ENCODE data around the gene PLXDC1.

Gene PLXDC1

DNA sequence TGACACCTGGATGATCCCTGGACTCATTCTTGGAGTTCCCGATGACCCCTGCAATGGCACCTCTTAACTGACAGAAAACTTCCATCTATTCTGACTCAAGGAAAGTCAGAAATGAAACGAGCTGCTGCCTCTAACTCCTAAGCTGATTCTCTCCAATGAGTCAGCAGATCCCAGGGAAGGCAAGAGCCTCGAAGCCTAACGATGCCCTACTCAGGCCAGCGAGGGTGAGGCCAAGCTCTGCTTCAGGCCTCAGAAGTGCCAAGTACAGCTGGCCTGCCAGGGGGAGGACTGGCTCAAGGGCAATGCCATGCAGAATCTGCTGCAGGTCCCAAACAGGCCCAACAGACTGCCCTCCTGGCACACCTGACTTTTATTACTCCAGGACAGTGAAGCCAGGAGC lies 36.3 kb downstream of the PLXDC1 start:
- no peak overlapping the region for H3K4me3 ChIP-seq (ENCODE audit: low read length)
- H3K36me3 ChIP-seq (ENCODE audit: control insufficient read depth, low read depth, low read length) = no peaks in the 10 kb centered on the region
- H3K27me3 ChIP-seq (ENCODE audit: control insufficient read depth, insufficient read depth, low read length) = no peaks in the 10 kb centered on the region
- no peaks in the 10 kb centered on the region for H3K9me3 ChIP-seq (ENCODE audit: control insufficient read depth, low read depth, low read length)
- H3K9ac ChIP-seq (ENCODE audit: low read length) = no peak overlapping the region
- H3K4me1 ChIP-seq (ENCODE audit: control insufficient read depth, low read depth, low read length) = no peaks in the 10 kb centered on the region
- H3K27ac ChIP-seq (ENCODE audit: low read length) = no peak overlapping the region

DNA sequence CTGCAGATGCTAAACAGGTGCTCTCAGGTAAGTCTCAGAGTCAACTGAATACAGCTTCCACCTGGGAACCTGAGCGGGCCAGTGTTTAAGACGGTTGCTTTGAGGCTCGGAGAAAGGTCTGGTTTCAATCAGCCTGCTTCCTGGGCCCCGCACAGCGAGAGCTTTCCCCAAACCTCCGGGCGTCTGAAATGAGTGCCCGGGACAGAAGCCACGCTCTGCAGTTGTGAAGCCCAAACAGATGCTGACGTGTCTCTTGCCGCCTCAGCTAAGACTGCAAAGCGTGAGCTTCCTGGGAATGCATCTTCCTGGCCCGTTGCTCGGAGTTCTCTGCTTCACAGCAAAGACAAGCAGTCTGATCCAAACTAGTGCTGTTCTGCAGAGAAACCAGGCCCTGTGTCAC lies 36.7 kb downstream of the PLXDC1 start:
- Histone ChIP-seq H3K9me3 (ENCODE audit: control insufficient read depth, low read depth, low read length) (no peaks in the 10 kb centered on the region), H3K4me1 (ENCODE audit: control insufficient read depth, low read depth, low read length) (no peaks in the 10 kb centered on the region), H3K36me3 (ENCODE audit: control insufficient read depth, low read depth, low read length) (no peaks in the 10 kb centered on the region), H3K9ac (ENCODE audit: low read length) (no peak overlapping the region), H3K27me3 (ENCODE audit: control insufficient read depth, insufficient read depth, low read length) (no peaks in the 10 kb centered on the region), H3K27ac (ENCODE audit: low read length) (no peak overlapping the region), H3K4me3 (ENCODE audit: low read length) (no peak overlapping the region)

DNA sequence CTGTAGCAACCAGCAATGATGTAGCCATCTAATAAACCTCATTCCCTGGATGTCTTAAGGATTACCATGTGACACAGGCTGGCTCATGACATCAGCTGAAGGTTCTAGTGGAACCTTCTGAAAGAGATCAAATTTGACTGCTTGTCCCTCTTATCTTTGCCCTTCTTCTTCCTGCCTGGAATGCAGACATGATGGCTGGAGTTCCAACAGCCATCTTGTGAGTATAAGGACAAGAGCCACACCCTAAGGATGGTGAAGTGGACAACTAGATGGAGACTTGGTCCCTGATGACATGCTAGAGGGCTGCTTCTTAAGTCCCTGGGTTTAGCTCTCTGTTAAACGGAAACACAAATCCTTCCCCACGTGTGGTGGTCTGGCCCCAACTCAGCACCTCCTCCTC lies 37.6 kb downstream of the PLXDC1 start:
- H3K9ac ChIP-seq (ENCODE audit: low read length) = no peak overlapping the region
- no peaks in the 10 kb centered on the region for H3K36me3 ChIP-seq (ENCODE audit: control insufficient read depth, low read depth, low read length)
- no peak overlapping the region for H3K27ac ChIP-seq (ENCODE audit: low read length)
- H3K9me3 ChIP-seq (ENCODE audit: control insufficient read depth, low read depth, low read length) = no peaks in the 10 kb centered on the region
- no peaks in the 10 kb centered on the region for H3K27me3 ChIP-seq (ENCODE audit: control insufficient read depth, insufficient read depth, low read length)
- H3K4me3 ChIP-seq (ENCODE audit: low read length) = no peak overlapping the region
- H3K4me1 ChIP-seq (ENCODE audit: control insufficient read depth, low read depth, low read length) = no peaks in the 10 kb centered on the region

DNA sequence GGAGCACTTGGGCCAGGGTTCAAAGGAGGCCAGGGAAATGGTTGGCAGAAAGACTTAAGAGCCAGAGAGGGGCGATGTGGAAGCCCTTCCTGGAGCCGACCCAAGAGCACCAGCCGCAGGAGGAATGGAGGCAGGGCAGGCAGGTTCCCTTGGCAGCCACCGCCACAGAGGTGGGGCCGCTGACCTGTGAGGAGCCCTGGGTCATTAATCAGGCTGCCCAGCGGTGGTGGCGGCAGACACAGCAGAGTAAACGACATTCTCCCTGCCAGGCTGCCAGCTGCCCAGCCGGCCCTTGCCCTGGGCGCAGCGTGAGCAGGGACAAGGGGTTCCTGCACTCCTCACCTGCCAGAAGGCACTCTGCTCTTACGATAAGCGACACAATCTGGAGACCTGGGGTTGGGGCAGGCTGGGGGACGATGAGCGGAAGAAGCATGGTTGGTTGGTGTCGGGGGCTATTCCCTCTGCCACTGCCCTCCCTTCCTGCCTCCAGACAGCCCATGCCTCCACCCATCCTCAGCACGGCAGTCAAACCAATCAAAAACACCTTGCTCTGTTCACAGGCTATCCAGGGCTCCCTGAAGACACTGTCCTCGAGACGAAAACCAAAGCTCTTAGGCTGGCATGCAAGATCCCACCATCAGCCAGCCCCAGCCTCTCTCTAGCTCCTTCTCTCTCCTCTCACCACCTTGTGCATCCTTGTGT lies 40.9 kb downstream of the PLXDC1 start:
- Histone ChIP-seq H3K27me3 (ENCODE audit: control insufficient read depth, insufficient read depth, low read length) (no peaks in the 10 kb centered on the region), H3K4me3 (ENCODE audit: low read length) (no peak overlapping the region), H3K36me3 (ENCODE audit: control insufficient read depth, low read depth, low read length) (no peaks in the 10 kb centered on the region), H3K9ac (ENCODE audit: low read length) (no peak overlapping the region), H3K9me3 (ENCODE audit: control insufficient read depth, low read depth, low read length) (no peaks in the 10 kb centered on the region), H3K27ac (ENCODE audit: low read length) (no peak overlapping the region), H3K4me1 (ENCODE audit: control insufficient read depth, low read depth, low read length) (no peaks in the 10 kb centered on the region)

DNA sequence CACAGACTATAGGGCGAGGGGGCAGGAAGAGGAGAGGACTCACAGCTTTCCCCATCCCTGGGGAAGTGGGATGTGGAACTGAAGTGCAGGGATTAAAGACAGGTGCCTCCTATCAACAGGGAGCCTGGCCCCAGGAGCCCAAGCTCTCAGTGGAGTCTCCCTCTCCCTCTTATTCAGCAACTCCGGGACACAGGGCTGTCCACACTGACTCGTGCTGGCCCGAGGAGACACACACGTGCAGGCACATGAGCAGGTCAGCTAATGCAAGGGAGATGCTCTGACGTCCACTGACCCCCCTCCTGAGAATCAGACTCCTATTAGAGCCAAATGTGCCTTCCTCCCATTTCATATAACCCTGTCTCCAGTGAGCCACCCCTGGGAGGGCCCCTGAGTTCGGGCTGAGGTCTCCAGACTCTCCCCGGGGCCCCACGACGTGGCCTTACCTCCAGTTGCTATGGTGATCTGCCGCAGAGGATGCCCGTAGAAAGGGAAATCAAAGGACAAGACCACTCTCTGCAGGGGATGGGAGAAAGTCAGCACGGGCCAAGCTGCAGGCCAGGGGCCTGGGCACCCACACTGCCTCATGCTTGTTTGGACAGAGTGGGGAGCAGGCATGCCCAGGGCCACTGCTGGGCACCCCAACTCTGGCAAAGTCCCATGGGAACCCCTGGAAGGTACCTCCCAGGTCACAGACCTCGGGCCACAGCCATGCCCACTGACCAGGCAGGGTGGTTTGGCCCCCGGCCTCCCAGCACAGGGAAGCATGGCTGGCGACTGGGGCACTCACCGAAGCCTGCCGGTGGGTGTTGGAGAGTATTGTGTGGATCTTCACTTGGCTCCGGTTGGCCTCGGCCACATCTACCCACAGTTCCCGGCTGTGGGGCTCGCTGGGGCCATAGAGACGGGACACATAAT lies 42.7 kb downstream of the PLXDC1 start:
- Histone ChIP-seq H3K9me3 (ENCODE audit: control insufficient read depth, low read depth, low read length) (no peaks in the 10 kb centered on the region), H3K27ac (ENCODE audit: low read length) (no peak overlapping the region), H3K27me3 (ENCODE audit: control insufficient read depth, insufficient read depth, low read length) (no peaks in the 10 kb centered on the region), H3K9ac (ENCODE audit: low read length) (no peak overlapping the region), H3K36me3 (ENCODE audit: control insufficient read depth, low read depth, low read length) (no peaks in the 10 kb centered on the region), H3K4me1 (ENCODE audit: control insufficient read depth, low read depth, low read length) (no peaks in the 10 kb centered on the region), H3K4me3 (ENCODE audit: low read length) (no peak overlapping the region)

DNA sequence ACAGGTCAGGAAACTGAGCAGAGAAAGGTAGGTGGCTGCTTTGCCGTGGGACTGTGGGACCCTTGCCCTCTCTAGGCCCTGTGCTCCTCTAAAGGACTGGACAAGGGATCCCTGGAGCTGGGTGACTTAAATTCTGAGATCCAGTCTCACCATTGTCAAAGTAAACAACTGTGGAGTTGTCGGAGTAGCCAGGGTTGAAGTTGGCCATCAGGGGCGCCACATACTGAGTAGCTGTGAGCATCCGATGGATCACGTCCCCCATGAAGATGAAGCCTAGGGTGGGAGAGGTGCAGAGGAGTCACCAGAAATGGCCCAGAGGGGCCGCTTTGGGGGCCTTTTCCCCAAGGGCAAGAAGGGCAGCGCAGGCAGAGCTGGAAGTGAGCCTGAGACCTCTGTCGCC lies 43.5 kb downstream of the PLXDC1 start:
- Histone ChIP-seq H3K27me3 (ENCODE audit: control insufficient read depth, insufficient read depth, low read length) (no peaks in the 10 kb centered on the region), H3K36me3 (ENCODE audit: control insufficient read depth, low read depth, low read length) (no peaks in the 10 kb centered on the region), H3K4me3 (ENCODE audit: low read length) (no peak overlapping the region), H3K27ac (ENCODE audit: low read length) (no peak overlapping the region), H3K9ac (ENCODE audit: low read length) (no peak overlapping the region), H3K4me1 (ENCODE audit: control insufficient read depth, low read depth, low read length) (no peaks in the 10 kb centered on the region), H3K9me3 (ENCODE audit: control insufficient read depth, low read depth, low read length) (no peaks in the 10 kb centered on the region)

DNA sequence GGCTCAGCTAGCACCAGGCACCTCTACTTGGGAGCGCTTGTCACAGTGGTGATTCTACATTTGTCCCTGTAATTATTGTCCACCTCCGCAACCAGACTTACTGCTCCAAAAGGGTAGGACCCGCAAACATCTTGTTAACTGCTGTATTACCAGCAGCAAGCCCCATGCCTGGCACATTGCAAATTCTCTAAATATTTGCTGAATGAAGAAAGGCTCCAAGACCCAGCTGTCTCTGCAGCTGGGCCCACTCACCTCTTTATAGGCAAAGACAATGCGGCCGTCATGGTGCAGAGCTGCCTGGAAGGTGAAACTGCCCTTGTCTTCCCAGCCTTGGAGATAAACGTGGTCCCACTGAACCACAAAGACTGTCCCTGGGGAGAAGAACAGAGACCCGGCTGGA lies 44.3 kb downstream of the PLXDC1 start:
- Histone ChIP-seq H3K4me3 (ENCODE audit: low read length) (no peak overlapping the region), H3K9ac (ENCODE audit: low read length) (no peak overlapping the region), H3K27ac (ENCODE audit: low read length) (no peak overlapping the region), H3K4me1 (ENCODE audit: control insufficient read depth, low read depth, low read length) (no peaks in the 10 kb centered on the region), H3K27me3 (ENCODE audit: control insufficient read depth, insufficient read depth, low read length) (no peaks in the 10 kb centered on the region), H3K36me3 (ENCODE audit: control insufficient read depth, low read depth, low read length) (no peaks in the 10 kb centered on the region), H3K9me3 (ENCODE audit: control insufficient read depth, low read depth, low read length) (no peaks in the 10 kb centered on the region)

DNA sequence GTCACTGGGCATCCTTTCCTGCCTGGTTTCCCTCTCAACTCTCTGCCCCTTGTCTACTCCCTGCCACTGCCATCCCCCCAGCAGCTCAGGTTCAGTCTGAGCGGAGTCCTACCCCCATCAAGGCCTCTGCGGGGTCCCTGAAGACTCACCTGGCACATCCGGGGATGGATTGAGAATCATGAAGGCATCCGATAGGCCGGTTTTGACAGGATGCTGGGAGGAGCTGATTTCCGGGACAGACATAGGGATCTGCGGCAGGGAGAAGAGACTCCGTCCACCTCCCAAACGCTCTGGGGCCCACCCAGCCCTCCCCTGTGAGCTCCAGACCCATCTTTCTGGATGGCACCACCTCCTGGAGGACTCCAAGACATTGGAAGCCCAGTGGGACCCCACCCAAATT lies 45.7 kb downstream of the PLXDC1 start:
- Histone ChIP-seq H3K4me3 (ENCODE audit: low read length) (no peak overlapping the region), H3K4me1 (ENCODE audit: control insufficient read depth, low read depth, low read length) (no peaks in the 10 kb centered on the region), H3K27ac (ENCODE audit: low read length) (no peak overlapping the region), H3K36me3 (ENCODE audit: control insufficient read depth, low read depth, low read length) (no peaks in the 10 kb centered on the region), H3K27me3 (ENCODE audit: control insufficient read depth, insufficient read depth, low read length) (no peaks in the 10 kb centered on the region), H3K9me3 (ENCODE audit: control insufficient read depth, low read depth, low read length) (no peaks in the 10 kb centered on the region), H3K9ac (ENCODE audit: low read length) (no peak overlapping the region)

DNA sequence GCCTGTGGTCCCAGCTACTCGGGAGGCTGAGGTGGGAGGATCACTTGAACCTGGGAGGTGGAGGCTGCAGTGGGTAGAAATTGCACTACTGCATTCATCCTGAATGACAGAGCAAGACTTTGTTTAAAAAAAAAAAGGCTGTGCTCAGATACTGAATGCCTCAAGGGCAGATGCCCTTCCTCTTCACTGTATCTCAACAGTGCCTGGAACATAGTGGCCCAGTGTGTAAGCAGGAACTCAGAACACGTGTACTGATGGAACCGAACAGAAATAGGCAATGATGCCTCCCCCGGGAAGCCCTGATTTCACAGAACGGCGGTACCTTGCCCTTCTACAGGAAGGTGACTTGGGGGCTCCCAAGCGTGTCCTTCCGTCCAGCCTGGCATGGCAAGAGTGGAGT lies 46.8 kb downstream of the PLXDC1 start:
- no peaks in the 10 kb centered on the region for H3K36me3 ChIP-seq (ENCODE audit: control insufficient read depth, low read depth, low read length)
- H3K27me3 ChIP-seq (ENCODE audit: control insufficient read depth, insufficient read depth, low read length) = no peaks in the 10 kb centered on the region
- H3K9ac ChIP-seq (ENCODE audit: low read length) = no peak overlapping the region
- H3K4me3 ChIP-seq (ENCODE audit: low read length) = no peak overlapping the region
- H3K4me1 ChIP-seq (ENCODE audit: control insufficient read depth, low read depth, low read length) = no peaks in the 10 kb centered on the region
- H3K27ac ChIP-seq (ENCODE audit: low read length) = no peak overlapping the region
- no peaks in the 10 kb centered on the region for H3K9me3 ChIP-seq (ENCODE audit: control insufficient read depth, low read depth, low read length)

DNA sequence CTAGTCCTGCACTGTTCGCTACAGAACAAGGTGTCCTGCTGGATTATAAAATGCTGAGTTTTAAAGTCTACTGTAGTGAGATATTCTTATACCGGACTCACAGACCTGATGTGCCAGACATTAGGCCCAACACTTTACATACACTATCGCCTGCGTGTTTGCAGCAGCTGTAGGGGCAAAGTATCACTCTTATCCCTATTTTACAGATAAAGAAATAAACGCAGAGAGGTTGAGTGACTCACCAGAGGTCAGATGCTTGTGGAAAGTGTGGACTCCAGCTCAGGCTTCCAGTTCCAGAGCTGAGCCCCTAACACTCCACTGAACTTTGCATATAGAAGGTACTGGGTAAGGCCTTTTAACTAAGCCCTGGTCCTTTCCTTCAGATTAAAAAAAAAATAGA lies 47.4 kb downstream of the PLXDC1 start:
- no peaks in the 10 kb centered on the region for H3K27me3 ChIP-seq (ENCODE audit: control insufficient read depth, insufficient read depth, low read length)
- H3K27ac ChIP-seq (ENCODE audit: low read length) = no peak overlapping the region
- H3K36me3 ChIP-seq (ENCODE audit: control insufficient read depth, low read depth, low read length) = no peaks in the 10 kb centered on the region
- no peaks in the 10 kb centered on the region for H3K4me1 ChIP-seq (ENCODE audit: control insufficient read depth, low read depth, low read length)
- no peak overlapping the region for H3K9ac ChIP-seq (ENCODE audit: low read length)
- H3K4me3 ChIP-seq (ENCODE audit: low read length) = no peak overlapping the region
- no peaks in the 10 kb centered on the region for H3K9me3 ChIP-seq (ENCODE audit: control insufficient read depth, low read depth, low read length)

DNA sequence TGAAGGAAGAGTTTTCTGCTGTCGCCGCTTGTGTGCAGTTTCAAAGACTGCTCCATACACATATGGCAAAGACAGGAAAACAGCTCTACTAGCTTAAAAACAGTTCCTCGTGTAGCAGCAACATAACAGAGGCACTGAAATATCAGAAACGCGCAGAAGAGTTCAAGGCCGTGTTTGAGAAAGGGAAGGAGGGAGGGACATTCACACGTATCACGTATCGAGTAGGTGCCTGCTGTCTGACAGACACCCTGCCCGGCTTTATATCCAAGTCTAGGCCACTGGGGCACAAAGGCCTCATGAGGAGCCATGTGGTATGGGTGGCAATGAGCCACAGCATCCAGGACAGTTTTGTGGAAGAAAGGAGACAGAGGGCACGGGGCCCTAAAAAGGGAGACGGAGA lies 50.3 kb downstream of the PLXDC1 start:
- H3K36me3 ChIP-seq (ENCODE audit: control insufficient read depth, low read depth, low read length) = no peaks in the 10 kb centered on the region
- H3K4me1 ChIP-seq (ENCODE audit: control insufficient read depth, low read depth, low read length) = no peaks in the 10 kb centered on the region
- H3K27me3 ChIP-seq (ENCODE audit: control insufficient read depth, insufficient read depth, low read length) = no peaks in the 10 kb centered on the region
- H3K4me3 ChIP-seq (ENCODE audit: low read length) = no peak overlapping the region
- H3K27ac ChIP-seq (ENCODE audit: low read length) = no peak overlapping the region
- H3K9ac ChIP-seq (ENCODE audit: low read length) = no peak overlapping the region
- H3K9me3 ChIP-seq (ENCODE audit: control insufficient read depth, low read depth, low read length) = no peaks in the 10 kb centered on the region

DNA sequence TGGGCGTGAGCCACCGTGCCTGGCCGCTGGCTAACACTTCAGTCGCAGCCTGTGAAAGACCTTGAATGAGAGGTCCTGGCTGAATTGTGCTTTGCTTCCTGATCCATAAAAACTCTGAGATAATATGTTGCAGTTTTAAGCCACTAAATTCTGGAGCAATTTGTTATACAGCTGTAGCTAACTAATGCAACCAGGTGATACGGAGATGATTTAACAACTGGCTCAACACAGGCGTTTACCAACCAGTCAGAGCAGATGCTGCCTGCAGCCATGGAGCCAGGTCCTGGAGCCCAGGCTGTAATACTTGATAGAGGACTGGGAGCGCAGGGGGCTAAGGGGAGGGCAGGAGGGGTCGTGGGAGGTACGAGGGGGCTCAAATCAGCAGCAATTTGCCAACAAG lies 50.9 kb downstream of the PLXDC1 start:
- Histone ChIP-seq H3K9me3 (ENCODE audit: control insufficient read depth, low read depth, low read length) (no peaks in the 10 kb centered on the region), H3K27ac (ENCODE audit: low read length) (no peak overlapping the region), H3K36me3 (ENCODE audit: control insufficient read depth, low read depth, low read length) (no peaks in the 10 kb centered on the region), H3K27me3 (ENCODE audit: control insufficient read depth, insufficient read depth, low read length) (no peaks in the 10 kb centered on the region), H3K4me1 (ENCODE audit: control insufficient read depth, low read depth, low read length) (no peaks in the 10 kb centered on the region), H3K9ac (ENCODE audit: low read length) (no peak overlapping the region), H3K4me3 (ENCODE audit: low read length) (no peak overlapping the region)

Data from iPS-18a (cell line).